GM21526 (cell line): ENCODE measurements around the gene ZNF428.
"Not testable (repeated sequence)": the region's sequence is repeated elsewhere in the genome, so short reads cannot be mapped to it uniquely, and the experiment has no call there.

Experiments
- ATAC-seq: cut with Tn5 transposase; IDR thresholded peaks from one replicate; pipeline ENCODE4 v1.9.1; 2021; ENCODE audit warnings: moderate library complexity; ENCODE audit not compliant: unreplicated experiment, low FRiP score

ZNF428 gene

DNA sequence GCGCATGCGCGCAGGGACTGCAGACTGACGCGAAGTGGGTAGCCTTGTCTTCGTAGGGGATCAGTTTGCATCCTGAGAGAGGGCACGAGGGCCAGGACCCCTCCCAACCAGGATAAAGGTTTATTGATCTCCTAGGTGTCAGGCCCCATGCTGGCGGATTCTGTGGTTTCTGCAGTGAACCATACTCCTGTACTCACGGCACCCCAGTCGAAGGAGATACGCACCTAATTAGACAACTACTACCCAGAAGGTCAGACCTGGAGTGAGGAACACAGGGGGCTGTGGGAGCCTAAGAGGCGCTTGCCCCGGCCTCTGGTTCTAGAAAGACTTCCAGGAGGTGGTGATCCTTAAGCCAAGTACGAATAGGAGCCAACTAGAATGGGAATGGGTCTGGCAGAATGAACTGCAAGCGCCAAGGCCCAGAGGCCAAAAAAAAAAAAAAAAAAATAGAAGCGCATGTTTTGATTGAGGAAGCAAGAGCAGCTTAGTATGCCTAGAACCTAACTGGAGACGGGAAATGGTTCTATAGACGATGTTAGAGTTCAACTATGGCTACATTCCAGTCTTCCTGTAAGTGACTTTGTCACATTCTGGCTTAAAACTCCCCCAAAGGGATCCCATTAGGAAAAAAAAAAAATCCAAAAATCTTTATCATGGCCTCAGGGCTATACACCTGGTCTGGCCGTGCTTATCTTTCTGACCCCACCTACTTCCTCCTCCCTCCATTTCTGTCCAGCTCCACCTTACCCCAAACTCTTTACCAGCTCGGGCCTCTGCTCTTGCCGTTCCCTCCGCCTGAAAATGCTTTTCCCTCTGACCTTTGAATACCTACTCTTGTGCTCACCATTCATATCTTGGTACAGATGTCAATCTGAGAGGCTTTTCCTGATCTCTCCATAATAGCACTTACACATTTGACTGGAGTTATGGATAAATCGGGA, 902 bp upstream of the ZNF428 start:
- no peak for ATAC-seq

DNA sequence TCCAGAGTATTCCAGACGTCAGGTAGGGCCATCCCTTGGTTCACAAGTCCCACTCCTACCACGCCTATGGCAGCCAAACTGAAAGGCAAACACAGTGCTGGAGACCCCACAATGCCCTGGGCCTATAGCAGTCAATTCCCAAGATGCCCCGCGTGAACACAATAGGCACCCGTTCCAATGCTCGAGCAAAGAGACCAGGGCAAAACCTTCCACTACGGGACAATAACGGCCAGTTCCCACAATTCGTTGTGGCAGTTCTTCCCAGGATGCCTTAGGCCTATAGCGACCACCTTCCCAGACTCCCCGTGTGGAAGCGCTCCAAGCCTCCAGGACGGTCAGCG, 538 bp downstream of the ZNF428 start:
- ATAC-seq = peak; percentile 21

DNA sequence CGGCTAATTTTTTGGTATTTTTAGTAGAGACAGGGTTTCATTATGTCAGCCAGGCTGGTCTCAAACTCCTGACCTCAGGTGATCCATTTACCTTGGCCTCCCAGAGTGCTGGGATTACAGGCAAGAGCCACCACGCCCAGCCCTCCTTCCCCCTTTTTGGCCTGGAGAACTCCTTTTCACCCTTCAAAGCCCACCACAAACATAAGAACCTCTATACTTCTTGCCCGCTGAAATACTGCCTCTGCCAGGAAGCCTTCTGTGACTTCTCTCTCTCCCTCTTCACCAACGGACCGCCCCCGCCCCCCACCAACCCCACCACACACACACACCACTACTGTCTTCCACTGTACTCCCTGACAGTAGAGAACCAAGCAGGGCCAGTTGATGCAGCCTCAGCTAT, 2.5 kb downstream of the ZNF428 start:
- ATAC-seq = no peak

DNA sequence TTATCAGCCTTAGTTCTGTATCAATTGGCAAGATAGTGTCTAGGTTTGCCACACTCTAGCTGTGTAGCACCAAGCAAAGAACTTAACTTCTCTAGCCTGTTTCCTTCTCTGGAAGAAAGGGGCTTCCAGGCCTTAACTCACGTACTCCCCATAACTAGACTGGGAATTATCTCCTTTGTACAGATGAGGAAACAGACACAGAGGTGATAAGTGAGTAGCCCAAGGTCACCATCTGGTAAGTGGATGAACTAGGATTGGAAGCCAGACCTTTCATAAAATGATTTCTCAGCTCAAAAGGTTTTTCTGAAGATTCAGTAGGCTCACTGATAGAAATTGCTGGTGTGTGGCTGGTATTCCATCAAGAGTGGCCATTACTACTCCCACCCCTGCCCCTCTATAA, 3.1 kb downstream of the ZNF428 start:
- no peak for ATAC-seq

DNA sequence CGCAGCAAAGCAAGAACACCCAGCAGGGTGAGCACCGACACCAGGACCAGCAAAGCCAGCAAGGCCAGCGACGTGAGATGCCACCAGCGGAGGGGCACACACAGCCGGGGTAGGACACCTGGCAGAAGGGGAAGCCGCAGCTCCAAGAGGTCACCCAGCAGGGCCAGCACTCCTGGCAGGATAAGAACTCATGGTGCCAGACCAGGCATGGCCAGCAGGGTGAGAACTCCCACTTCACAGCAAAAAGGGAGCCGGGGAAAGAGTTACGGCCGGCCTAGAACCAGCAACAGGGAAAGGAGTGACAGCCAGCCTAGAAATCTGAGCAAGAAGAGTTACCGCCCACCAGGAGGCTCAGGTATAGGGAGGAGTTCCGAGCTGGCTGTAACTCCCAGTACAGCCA, 7.1 kb downstream of the ZNF428 start:
- no peak for ATAC-seq

DNA sequence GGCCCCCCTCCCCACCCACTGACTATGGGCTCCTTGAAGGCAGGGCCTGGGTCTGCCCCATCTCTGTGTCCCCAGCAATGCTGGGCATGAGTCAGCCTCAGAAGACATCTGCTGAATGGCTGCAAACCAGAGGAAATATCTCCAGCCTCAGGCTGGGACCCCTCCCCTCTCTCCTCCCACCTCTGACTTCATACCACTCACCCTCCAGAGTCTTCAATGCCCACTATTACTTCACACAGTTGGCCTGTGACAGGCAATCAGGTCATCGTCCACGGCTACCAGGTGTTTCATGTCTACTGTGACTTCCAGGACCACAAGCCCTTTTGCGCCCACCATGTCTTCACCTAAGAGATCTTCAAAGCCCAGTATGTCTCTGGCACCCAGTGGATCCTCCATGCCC, 7.6 kb downstream of the ZNF428 start, which contains the start of gene SRRM5:
Gene SRRM5 (plus strand): TSS at position 301 of the 400 bp plus-strand sequence. CDS start 34 bp downstream, at position 335.
- no peak for ATAC-seq

DNA sequence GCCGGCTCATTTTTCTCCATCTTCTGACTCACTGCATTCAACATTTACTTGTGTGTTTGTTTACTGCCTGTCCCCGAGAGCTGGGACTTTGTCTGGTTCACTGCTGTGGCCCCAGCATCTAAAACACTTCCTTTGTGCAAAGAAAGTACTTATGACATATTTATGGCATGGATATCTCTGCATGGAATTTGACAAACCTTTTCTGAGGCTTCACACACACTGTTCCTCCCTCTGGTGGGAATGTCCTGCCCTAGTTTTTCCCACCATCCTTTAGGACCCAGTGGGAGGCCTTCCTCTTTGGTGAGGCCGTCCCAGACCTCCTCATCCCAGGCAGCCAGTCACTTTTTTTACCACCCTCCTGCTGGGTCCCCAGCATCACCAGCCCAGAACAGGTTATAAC, 8.9 kb downstream of the ZNF428 start:
- ATAC-seq = no peak

DNA sequence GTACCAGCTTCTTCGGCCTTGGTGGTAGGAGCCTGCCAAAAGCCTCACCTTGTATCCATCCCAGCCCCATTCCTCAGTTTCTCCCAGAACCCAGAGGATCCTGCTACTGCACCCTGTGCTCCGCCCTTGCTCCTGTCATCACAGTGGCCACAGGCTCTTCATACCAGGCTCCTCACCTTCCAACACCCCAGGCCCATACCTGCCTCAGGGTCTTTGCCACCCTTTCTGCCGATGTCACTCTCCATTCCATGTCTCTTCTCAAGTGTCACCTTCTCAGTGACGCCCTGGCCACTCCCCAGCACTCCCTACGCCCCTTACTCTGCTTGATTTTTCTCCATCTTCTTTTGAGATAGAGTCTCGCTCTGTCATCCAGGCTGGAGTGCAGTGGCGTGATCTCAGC, 9.6 kb downstream of the ZNF428 start:
- ATAC-seq = no peak

DNA sequence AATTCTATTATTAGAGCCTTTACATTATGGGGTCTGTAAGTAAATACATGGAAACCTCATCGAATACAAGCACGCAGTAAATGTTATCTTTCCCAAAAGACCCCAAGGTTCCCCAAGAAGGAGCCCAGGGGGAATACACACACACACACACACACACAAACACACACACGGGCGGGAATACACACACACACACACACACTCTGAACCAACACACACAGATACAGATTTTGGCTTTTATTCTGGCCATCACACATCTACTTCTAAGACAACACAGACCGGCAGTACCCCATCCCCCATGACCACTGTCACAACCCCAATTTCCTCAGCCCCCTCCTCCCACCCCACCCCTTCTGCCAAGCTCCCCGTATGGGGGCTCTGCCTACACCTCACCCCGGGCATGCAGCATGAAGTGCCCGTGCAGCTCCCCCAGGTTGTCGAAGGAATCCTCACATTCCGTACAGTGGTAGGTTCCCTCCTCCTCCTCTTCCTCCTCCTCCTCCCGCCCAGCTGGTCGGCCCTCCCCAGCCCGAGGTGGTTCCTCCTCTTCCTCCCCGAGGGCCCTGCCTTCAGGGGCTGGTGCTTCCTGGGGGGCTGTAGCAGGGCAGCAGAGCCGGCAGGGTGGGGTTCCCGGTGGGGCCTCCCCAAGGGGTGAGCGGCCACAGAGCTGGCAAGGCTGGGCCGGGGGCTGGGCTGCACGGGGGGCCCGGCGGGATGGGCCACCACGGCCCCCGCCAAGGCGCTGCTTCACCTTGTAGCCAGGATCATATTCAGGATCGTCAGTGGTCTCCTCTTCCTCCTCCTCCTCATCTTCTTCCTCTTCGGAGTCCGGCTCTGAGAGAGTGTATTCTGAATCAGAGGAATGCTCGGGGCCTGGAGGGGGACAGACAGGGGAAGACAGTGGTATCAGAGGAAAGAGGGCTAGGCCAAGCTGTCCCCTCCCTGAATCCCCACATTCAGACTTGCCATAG, 11.9 kb downstream of the ZNF428 start:
- ATAC-seq = no peak

DNA sequence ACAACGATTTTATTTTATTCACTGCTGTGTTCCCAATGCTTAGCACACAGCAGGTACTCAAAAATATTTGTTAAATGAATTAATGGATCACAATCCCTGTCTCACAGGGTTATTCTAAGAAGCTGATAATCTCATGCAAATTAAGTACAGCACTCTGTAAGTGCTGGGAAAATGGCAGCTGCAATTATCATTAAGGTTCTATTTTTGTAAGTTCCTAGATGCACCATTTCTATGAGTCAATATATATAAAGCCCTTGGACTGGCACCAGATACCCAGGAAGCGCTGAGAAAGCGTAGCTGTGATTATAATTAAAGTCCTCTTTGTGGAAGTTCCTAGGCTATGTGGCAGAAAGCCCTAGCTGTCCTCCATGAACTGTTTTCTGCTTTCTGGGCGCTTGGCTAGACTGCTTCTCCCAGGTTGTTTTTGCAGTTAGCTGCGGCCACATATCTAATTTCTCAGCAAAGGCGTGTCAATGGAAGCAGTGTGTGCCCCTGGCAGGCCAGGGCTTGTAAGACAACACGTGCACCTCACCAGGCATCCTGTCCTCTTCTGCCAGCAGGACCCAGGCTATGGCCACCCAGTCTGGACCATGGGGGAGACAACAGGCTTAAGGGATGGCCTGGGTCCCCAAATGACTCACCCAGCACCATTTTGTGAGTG, 12.7 kb downstream of the ZNF428 start:
- no peak for ATAC-seq

DNA sequence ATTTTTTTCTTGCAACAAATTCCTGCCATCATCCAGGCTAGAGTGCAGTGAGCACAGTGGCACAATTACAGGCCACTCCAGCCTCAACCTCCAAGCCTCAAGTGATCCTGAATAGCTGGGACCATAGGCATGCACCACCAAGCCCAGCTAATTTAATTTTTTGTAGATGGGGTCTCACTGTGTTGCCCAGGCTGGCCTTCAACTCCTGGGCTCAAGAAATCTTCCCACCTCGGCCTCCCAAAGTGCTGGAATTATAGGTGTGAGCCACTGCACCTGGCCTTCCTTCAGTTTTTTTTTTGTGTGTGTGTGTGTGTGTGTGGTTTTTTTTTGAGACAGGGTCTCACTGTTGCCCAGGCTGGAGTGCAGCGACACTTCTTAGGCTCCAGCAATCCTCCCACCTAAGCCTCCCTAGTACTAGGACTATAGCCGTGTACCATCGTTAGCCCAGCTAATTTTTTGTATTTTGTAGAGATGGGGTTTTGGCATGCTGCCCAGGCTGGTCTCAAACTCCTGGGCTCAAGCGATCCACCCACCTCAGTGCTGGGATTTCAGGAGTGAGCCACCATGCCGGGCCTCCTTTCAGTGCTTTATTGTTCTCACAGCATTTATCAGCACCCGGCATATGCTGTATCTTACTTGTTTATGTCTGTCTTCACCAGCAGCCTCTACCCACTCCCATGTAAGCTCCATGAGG, 13.4 kb downstream of the ZNF428 start:
- ATAC-seq = no peak

DNA sequence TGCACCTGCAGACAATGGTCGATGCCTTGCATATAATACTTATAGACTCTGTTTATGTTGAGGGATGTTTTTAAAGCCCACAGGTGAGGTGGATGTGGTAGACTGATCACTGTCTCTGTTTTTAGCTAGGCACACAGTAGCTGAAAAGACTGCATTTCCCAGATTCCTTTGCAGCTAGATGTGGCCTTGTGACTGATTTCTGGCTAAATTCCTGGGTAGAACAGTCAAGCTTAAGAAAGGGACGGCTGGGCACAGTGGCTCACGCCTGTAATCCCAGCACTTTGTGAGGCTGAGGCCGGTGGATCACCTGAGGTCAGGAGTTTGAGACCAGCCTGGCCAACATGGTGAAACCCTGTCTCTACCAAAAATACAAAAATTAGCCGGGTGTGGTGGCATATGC, 19.1 kb downstream of the ZNF428 start:
- ATAC-seq = not testable (repeated sequence)

DNA sequence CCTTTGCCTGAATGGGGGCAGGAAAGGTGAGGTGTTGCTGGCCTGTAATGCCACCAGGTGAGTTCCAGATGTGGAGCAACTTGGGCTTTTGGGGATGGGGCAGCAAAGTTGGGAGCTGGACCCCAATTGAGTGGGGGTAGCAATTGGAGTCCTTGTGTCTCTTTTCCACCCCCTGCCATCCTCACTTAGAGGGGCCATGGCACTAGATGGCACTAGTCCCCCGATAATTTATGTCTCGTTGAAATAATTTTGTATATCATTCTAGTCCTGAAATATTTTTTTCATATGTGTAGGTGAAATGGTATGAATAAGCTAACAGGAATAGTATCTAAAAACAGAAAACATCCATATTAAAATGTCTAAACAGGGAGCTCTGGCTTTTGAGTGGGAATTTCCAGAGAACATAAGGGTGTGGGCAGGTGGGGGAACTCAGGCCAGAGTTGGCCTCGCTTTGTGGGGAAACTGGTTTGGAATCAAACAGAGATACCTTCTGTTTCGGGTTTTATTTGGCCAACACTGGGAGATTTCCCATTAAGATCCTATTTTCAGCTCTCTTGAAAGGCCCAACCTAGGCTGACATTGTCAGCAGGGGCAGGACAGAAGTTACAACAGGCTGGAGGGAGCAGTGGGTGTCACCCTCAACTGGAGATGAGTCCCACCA, 19.7 kb downstream of the ZNF428 start:
- ATAC-seq = no peak

DNA sequence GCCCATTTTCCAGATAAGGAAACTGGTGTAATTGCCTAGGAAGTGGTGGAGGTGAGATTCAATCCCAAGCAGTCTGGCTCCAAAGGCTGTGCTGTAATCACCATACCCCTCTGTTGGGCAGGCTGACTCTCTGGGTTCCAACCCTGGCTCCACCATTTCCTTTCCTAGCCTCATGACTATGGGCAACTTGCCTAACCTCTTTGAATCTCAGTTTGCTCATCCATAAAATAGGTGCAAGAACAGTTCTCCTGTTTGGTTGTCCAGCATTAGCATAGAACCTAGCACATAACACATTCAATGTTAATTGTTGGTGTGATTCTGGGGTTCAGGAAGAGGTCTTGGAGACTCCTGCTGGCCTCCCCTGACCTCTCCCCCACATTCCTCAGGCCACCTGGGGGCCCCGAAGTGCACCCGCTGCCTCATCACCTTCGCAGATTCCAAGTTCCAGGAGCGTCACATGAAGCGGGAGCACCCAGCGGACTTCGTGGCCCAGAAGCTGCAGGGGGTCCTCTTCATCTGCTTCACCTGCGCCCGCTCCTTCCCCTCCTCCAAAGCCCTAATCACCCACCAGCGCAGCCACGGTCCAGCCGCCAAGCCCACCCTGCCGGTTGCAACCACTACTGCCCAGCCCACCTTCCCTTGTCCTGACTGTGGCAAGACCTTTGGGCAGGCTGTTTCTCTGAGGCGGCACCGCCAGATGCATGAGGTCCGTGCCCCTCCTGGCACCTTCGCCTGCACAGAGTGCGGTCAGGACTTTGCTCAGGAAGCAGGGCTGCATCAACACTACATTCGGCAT, 20.8 kb downstream of the ZNF428 start:
- no peak for ATAC-seq

DNA sequence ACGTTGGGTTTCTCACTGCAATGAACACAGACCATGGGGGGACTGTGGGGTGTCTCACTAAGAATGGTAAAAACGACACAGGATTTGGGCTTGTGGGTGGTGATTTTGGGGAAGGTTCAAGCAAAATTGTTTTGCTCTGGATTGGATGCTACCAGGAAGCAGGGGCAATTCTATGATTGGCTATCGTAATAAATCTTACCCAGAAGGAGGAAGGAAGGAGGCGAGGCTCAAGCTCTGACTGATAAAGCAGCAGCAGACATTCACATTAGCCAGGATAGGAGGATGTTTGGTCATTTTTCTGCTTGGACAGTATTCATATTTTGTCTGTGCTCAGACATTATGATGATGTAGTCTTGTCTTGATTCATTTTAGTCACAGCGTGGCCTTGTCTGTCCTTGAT, 21.6 kb downstream of the ZNF428 start:
- no peak for ATAC-seq

DNA sequence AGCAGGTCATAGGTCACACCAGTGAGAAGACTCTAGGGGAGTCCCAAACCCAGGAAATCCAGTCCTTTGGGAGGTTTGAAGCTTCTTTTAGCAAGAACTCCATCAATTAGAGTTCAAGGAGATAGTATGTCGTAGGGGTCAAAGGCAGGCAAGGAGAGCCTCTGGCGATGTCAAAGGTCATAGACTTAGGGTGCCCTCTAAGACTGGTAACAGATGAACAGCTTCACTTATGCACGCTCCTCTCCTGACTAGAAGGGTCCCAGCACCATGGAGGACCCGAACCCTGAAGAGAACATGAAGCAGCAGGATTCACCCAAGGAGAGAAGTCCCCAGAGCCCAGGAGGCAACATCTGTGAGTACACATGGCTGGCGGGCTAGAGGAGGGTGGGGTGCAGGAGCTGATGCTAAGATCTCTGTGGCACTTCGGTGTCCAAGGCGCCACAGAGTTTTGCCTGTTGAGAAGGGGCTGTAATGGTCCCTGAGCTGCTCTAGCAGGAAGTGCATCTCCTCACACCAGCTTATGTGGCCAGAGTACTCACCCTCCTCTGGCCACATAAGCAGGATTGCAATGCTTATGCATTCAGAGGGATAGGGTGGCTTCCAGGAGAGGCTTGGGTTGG, 22.5 kb downstream of the ZNF428 start:
- no peak for ATAC-seq

DNA sequence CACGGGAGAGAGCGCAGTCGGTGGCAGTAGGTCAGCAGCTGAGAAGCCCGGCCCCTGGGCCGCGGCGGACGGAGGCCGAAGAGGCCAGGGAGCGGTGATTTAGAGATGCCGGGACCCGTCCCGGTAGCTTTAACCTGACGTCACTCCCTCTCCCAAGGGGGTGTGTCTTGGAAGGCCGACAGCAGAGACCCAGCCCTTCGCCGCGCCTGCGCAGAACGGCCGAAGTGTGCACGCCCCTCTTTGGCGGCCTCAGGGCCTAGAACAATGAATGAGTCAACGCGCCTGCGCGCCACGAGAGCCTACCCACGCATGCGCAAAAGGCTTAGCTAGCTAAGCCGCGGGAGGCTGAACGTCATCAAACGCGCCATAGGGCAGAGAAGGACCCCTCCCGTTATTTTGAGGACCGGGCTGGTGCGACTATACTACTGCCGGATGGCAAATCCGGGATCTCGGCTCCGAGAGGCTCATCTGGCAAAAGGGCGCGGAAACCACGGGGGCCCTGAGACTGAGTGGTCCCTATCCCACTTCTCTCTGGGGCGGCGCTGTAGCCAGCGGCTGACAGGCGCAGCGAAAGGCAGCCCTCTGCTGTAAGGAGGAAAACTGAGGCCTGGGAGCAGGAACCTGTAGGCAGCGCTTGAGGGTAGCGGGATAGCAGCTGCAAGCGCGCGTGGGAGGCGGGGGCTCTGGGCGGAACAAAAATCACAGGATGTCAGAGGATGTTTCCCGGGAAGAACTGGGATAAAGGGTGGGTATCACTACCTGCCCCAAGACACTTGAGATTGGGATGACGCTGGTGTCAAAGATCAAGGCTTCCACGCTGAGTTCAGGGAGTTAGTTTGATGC, 23.2 kb downstream of the ZNF428 start, which contains the start of the genes IRGQ and ZNF576:
Gene IRGQ (minus strand): TSS at position 136 of the 843 bp plus-strand sequence. CDS start 796 bp downstream, outside the sequence.
Gene ZNF576 (plus strand): TSS at position 597 of the 843 bp plus-strand sequence. CDS start 514 bp downstream, outside the sequence.
- ATAC-seq = peak; percentile 71
